Stimulated activated CD8-positive, alpha-beta memory T cell treated with anti-CD3 and anti-CD28 coated beads, Interleukin-12 subunit alpha, Interleukin-12 subunit beta, amount 100 ng/mL, for 1 hour (primary cell): ENCODE data around the gene C15orf62.

Experiments
- DNase-seq: peaks from one replicate; pipeline ENCODE4 v3.0.0-alpha.2; 2020; ENCODE audit warnings: low read depth

Gene C15orf62

DNA sequence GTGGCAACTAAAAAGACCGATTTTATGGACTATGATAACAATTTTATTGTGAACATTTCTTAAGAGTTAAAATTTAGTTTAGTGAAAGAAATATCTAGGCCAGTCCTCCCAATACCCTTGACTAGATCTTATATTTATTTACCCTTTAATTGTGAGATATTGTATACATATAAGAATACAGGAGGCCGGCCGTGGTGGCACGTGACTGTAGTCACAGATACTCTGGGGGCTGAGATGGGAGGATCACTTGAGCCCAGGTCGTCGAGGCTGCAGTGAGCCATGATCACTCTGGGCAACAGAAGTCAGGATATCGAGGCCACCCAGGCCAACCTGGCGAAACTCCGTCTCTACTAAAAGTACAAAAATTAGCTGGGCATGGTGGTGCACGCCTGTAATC lies 14.0 kb upstream of the C15orf62 start:
- no peak for DNase-seq

DNA sequence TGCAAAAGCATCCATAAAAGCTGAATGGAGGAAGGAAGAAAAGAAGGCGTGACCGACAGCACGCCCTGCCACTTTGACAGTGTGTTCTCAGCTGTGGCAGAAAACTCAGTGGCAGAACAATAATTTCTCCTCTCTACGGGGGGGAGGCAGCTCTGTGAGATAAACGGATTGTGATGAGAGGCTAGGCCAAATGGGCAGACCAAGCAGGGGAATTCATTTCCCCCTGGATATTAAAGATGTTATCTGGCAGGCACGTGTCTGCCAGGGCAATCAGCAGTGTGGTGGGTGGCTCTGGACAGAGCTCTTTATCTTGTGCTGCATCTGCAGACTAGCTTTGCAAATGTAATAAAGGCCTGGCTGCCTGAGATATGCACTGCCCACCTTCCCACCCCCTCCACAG lies 12.8 kb upstream of the C15orf62 start:
- no peak for DNase-seq

DNA sequence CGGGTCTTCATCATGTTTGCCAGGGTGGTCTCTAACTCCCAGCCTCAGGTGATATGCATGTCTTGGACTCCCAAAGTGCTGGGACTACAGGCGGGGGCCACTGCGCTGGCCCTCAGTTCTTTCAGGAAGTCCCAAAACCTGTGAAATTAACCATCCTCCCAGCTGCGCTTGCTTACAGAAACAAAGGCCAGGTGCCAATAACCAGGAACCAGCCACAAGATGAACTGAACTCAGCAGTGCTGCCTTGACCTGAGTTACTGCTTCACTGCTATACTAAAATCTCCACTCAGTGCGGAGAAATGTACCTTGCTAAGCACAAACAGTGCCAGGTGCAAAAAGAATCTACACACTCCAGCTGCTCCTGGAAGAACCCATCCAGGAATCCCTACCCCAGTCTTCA lies 9.8 kb upstream of the C15orf62 start:
- no peak for DNase-seq

DNA sequence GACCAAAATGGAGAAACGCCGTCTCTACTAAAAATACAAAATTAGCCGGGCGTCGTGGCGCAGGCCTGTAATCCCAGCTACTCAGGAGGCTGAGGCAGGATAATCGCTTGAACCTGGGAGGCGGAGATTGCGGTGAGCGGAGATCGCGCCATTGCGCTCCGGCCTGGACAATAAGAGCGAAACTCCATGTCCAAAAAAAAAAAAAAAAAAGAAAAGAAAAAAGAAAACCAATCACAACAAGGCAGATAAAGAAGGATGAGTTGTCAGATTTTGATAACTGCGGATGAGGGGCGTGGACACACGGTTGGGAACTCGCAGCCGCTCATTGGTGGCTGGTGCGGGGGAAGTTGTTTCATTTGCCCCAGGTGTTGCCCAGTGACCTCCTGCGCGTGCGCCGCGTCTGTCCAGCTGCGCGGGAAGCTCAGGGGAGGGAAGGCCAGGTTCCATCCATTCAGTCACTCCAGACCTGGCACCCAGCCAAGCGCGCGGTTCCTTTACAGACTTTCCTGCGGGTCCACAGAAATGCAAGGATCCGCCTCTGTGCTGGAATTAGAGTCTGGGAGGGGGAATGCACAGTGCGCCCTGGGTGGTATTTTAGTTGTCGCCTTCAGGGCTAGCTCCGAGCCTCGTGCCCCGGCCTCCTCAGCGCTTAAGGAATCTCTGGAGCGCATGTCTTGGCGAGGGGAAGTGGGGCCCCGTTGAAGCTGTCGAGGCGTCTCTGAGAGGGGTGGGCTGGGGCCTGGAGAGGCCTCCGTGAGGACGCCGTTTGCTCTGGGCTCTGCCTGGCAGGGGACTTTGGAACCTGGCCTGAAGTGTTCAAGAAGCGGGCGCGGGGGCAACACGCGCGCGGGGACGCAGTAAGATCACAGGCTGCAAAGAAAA lies 6.6 kb upstream of the C15orf62 start:
- DNase-seq = no peak

DNA sequence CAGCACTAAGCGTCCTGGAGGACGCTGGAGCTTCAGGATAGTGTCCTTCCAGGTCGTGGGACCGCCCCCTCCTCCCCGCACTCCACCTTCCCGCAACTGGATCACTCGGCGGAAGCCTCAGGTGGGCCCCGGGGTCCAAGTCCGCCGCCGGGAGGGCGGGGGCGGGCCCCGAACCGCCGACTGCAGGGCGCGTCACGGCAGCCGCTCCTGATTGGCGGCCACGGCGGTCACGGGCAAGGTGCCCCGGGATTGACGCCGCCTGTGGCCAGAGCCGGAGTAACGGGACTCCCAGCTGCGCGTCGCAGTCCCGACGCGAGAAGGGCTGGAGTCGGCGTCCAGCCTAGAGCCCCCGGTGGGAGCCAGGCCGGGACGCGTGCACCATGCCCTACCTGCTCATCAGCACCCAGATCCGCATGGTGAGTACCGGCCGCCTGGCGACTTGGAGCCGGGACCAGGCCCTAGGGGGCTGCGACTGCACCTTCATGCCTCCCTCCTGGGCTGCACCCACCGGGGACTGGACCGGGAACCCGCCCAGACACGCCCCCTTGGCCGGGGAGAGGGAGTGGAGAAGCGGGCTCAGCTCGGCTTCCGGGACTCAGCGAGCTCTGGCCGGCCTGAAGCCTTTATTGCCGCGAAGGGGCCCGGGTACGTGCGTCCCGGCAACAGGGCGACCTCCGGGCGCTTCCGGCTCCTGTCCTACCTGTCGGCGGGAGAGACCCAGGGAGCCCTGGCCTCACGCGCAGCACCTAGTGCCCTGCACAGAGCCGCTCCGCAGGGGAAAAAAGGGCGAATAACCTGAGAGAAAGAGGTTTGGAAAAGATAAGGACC lies 5.8 kb upstream of the C15orf62 start, which contains the start of gene GCHFR:
Gene GCHFR, plus strand, starts transcription at position 268 of the 828 bp plus-strand sequence. Its CDS starts 113 bp downstream, at position 381.
- DNase-seq = no peak

DNA sequence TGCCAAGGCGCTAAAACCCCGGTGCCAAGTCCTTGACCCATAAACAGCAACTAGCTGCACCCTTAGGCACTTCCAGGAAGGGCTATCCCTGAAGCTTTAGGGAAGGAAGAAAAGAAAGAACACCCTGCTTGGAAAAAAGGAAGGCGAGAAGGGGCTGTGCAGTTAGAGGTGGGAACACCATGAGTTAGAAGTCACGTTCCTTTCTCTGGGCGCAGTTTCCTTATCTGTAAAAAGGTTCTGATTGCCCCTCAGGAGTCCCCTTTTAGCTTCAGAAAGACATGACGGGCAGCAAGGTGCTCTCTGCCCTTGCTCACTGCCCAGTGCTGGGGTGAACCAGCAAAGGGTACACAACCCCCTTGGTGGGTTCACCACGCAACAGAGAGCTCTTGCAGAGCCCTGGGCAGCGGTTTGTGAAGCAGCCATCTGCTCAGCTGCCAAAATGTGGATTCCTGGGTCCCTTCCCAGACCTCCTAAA lies 5.1 kb upstream of the C15orf62 start:
- no peak for DNase-seq

DNA sequence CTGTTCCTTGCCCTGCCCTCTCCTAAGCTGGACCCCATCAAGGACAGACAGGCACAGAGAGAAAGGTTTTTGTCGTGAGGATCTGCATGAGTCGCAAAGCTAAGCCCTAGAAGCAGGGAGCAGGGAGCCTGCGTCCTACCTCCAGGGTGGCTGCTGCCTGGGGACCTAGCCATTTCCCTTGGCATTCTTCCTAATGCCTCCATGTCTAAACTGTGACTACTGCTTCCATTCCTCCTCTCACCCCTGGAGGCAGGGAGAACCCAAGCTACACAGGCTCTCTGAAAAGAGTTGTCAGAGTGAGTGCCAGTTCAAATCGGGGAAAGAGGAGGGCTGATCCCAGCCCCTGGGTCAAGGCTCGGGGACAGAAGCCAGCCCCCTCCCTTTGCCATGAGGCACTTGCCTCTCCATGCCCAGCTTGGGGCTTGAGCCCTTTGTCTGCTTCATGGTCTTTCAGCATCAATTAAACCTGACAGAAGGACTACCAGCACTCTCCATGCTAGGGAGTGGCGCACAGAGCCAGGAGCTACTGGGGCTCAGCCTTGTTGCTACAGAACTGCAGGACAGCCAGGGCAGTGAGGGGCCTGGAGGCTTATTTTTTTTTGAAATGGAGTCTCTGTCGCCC lies 3.5 kb upstream of the C15orf62 start:
- DNase-seq = no peak

DNA sequence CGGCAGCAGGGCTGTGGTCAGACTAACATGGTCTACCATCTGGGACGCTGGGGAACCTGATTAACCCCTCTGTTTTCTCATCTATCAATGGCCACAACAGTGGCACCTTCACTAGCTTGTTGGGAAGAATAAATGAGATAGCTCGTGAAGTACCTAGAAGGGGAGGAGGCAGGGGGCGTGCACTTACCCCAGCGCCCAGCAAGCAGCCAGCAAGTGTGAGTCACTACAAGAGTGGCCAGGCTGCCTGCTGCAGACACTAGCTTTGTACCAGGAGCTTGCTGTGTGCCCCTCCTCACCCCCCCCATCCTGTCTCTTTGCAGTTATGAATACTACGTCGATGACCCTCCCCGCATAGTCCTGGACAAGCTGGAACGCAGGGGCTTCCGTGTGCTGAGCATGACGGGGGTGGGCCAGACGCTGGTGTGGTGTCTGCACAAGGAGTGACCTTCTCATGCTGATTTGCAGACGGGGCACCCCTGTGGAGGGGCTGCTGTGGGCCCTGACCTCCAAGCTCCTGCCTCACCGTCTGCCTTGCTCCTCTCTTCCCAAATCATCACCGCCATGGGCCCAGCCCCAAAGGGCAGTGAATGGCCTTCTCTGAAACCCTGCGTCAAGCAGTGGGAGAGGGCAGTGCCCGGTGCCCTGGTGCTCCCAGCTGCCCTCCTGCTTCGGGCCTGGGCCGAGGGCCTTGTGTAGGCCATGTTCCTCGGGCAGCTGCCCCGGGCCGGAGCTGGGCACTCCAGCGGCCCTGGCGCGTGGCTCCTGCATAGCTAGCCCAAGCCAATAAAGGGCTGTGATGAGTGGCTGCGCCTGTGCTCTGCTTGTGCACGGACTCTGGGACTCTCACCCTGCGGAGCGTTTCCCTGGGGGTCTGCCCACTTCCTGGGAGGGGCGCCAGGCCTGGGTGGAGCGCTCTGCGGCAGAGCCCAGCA lies 2.6 kb upstream of the C15orf62 start:
- no peak for DNase-seq

DNA sequence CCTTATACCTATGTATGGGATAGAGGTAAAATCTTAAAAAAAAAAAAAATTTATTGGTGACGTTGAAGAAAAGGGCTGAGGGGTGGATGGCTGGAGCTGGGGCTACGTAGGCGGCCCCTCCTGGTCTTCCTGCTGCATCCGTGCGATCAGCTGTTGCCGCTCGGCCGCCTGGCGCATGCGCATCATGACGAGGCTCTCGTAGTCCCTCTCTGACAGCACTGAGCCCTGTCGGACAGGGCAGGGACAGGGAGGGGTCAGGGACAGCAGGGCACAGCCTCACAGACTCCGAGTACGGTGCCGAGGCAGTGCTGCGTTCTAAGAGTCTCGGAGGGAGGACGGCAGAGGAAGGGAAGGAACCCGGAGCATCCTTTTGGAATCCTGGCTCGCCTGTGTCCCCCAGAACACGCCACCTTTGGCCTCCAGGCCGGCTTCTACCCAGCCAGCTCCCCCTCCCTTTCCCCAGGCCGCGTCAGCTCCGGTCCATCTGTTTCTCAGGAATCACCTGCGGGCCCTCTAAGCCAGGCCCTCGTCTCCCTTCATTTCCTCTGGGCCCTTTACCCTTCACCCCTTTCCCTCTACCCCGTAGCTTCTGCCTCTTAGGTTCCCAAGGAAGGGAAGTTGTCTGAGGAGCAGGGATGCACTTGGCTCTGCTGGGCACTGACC lies 1.8 kb upstream of the C15orf62 start:
- DNase-seq = no peak

DNA sequence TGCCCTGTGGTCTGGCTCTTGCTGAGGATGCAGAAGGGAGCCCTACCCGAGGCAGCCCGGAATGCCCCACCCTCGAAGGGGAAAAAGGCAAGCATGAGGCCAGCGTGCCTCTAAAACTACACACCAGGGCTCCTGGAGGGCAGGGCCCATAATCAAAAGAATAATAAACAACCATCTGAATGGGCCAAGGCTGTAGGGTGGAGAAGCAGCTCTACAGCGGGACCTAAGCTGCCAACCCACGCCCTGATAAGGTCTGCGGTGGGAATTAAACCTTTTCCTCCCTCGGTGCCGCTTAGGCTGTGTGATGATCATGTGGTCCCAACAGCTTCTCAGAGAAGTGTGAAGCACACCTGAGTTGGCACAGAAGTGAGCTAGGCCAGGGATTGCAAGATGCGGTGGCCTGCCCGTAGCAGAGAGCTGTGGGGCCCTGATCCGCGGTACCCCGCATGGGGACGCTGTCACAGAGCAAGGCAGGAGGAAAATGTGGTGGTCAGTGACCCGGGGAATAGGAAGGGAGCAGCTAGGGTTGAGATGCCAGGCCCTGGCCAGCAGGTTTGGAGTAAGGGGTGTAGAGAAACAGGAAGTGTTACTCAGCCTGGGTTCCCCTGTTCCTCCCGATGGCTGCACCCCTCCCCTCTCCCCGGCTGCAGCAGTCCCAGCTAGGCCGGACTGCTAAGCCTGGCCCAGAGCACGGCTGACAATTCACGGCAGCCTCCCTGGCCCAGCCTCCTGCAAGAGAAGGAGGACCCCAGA lies 1.1 kb upstream of the C15orf62 start:
- no peak for DNase-seq

DNA sequence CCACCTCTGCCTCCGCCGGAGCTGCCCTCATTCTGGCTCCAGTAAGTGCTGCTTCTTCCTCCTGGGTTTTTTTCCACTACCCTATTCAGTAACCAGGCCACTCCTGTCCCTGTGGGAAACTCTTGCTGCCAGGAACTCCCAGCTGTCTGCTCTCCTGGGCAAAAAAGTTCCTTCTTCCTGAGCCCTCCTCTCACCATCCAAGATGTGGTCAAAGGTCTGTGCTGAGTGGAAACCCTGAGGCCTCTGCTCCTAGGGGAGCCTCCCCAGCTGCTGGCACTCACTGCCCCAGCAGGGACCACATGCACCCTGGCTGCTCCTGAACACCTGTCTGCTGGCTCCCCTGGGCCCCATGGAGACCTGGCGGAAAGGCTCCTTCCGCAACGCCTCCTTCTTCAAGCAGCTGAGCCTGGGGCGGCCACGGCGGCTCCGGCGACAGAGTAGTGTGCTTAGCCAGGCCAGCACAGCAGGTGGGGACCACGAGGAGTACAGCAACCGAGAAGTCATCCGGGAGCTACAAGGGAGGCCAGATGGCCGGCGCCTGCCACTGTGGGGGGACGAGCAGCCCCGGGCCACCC lies 454 bp downstream of the C15orf62 start:
- DNase-seq = no peak

DNA sequence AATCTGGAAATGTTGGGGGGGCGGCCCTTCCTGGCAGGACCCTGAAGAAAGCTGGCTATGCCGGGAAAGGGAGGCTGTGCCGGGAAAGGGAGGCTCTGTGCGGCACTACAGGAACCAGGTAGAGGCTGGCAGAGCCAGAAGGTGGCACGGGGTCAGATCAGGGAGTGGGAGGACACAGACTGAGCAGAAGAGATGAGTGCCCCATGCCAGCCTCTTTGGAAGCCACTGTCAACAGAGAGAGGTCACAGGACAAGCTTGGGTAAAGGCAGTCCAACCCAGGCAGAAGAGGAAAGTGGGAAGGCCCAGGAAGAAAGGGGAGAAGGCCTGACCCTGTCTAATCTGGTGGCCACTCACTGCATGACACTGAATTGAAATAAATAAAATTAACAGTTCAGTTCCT lies 1.5 kb downstream of the C15orf62 start:
- DNase-seq = no peak

DNA sequence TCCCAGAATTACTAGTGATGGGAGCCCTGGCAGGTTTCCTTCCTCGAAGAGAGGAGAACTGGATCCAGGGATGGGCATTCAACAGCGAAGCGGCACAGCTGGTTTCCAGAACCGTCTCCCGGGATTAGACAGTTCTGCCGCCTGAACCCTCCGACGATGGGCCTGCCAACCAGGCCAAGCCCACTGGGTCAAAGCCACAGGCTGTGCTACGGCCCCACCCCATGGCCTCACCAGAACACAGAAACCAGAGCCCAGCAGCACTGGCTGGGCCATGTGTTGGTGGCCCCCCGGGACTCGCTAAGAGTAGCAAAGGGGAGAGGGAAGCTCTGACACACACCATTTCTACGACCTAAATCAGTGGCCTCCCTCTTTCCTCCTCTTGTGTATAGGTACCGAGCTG lies 2.2 kb downstream of the C15orf62 start:
- DNase-seq = no peak

DNA sequence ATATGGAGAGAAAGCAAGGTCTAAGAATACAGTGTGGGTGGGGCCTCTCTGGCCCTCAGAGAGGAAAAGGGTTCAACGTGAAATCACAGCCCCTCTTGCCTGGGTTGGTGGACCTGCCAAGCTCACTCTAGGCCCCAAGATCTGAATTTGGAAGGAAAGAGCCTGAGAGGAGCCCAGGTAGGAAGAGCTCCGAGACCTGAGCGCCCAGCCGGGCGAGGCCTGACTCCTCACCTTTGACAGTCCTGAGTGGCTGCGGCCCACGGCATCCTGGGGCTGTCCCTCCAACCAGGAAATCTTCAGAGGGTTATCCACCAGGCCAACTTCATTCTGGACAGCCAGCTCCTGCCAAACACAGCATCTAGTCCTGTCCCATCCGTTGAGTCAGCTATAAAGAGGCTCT lies 3.7 kb downstream of the C15orf62 start:
- no peak for DNase-seq

DNA sequence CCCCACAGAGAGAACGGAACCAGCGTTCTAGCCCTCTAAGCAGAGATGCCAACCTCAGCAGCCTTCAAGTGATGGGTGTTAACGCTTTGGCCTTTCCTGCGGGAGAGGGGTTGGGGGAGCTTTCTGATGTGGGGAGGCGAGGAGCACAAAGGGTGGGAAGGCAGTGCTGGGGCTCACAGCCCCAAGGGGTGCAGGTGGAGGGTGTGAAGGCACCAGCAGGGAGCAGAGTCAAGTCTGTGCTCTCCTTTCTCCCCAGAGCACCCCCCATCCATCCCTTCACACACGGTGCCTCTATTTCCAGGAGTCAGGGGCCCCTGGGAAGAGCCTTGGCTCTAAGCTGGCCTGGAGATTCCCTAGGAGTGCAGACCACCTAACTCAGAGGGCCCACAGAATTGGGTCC lies 4.1 kb downstream of the C15orf62 start:
- DNase-seq = no peak

DNA sequence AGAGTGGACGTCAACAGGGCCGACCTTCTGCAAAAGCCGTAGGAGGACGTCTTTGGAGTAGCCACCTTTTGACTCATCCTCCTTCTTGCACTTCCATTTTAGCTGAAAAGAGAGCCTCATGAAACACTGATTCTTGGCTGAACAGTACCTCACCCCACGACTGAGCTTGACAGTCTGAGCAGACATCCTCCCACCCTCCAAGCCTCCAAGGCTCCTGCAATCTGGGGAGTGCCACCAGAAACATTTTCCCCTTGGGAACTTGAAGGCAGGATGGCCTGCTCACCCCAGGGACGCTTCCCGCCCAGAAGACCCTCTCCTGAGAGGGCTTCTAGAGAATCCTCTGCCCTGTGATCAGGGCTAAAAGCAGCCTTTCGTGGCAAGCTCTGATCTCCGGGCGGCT lies 5.2 kb downstream of the C15orf62 start:
- DNase-seq = no peak

DNA sequence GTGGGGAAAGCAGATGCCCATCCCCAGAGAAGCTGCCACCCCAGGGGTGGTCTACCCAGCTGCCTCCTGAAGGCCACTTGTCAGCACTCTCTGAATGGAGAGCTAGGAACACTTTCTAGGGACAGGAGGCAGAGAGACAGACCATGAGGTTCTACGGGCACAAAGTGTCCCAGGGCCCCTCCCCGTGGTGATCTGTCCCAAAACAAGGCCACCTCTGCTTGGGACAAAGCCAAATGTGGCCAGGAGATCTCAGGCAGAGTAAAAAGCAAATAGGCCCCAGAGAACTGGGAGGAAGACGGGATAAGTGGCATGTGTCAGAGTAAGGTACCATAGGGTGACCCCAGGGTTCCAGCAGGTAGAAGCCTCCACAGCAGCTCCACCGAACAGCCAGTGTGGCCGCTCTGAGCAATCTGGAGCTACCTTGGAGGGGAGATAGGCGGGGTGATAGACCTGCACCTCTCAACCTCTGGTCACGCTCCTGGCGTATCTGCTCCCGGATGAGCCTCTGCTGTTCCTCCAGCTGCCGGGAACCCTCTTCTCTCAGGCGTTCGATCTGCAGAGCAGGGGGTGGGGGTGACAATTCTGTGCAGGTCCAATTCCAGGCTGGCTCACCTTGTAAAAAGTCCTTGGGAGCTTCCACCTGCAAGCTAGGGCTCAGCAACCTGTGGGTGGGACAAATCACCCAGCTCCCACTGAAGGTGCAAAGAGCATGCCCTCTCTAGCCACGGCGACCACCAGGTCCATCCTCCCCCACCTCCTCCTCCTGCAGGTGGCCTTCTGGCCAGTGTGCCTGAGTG lies 6.2 kb downstream of the C15orf62 start:
- DNase-seq = no peak

DNA sequence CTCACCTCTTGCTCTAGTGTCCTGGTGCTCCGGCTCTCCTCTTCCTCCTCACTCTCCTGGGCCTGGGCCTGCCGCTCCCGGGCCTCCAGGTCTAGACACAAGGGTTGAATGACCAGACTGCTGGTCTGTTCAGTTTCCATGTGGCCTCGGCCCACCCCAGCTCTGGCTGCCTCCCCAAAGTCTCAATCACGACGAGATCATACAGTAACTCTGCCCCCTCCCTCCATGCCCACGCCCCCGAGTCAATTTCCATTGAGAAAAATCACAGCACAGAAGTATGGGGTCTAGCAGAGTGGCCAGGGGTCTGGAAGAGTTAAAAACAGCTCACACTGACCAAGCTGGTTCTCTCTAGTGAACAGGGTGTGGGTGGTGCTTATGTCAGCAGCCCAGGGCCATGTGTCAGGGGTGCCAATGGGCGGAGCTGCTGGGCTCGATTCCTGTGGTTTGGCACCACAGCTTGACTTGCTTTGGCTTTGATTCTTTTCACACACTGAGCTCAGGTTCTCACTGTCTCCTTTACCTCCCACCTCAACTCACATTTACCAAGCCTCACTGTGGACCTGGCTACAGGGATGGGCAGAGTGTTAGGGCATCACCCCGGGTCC lies 6.9 kb downstream of the C15orf62 start:
- no peak for DNase-seq
